Measurements from ENCODE around the gene STX8.

STX8 gene

GRCh38 chr17:9256751-9257629, 318.6 kb downstream of the STX8 start:
- DNase-seq: no peak

GRCh38 chr17:9256361-9256750, 319.3 kb downstream of the STX8 start:
- DNase-seq: no peak

GRCh38 chr17:9255833-9256232, 319.8 kb downstream of the STX8 start:
- no peak for DNase-seq

GRCh38 chr17:9254841-9255240, 320.8 kb downstream of the STX8 start:
- DNase-seq: no peak

GRCh38 chr17:9253308-9253707, 322.3 kb downstream of the STX8 start:
- no peak for DNase-seq

GRCh38 chr17:9251273-9251672, 324.3 kb downstream of the STX8 start:
- DNase-seq: no peak

- DNase-seq: no peak
Observed at GRCh38 chr17:9249245-9249953, 326.2 kb downstream of the STX8 start.

GRCh38 chr17:9247401-9247938, 328.1 kb downstream of the STX8 start:
- DNase-seq: no peak

- no peak for DNase-seq
Observed at GRCh38 chr17:9244066-9245052, 331.3 kb downstream of the STX8 start.

GRCh38 chr17:9242983-9243382, 332.6 kb downstream of the STX8 start:
- no peak for DNase-seq

GRCh38 chr17:9242497-9242881, 333.1 kb downstream of the STX8 start:
- no peak for DNase-seq

- no peak for DNase-seq
Observed at GRCh38 chr17:9241774-9242496, 333.7 kb downstream of the STX8 start.

- no peak for DNase-seq
Observed at GRCh38 chr17:9241371-9241712, 334.3 kb downstream of the STX8 start.

GRCh38 chr17:9240659-9241370, 334.8 kb downstream of the STX8 start:
- no peak for DNase-seq

GRCh38 chr17:9239793-9240658, 335.6 kb downstream of the STX8 start:
- peak; percentile 78 for DNase-seq

GRCh38 chr17:9239246-9239792, 336.3 kb downstream of the STX8 start:
- DNase-seq: no peak

- no peak for DNase-seq
Observed at GRCh38 chr17:9238340-9239245, 337.0 kb downstream of the STX8 start.

- no peak for DNase-seq
Observed at GRCh38 chr17:9237661-9238301, 337.8 kb downstream of the STX8 start.

- no peak for DNase-seq
Observed at GRCh38 chr17:9237053-9237410, 338.6 kb downstream of the STX8 start.
